Loucy (cell line): ENCODE results near the gene AGR3.

Experiments
- EZH2phosphoT487 ChIP-seq: fragments of 200-600 bp; IDR thresholded peaks from 2 replicates; pipeline ENCODE4 v1.6.1; 2018; ENCODE audit warnings: antibody characterized with exemption, mild to moderate bottlenecking, moderate library complexity, borderline replicate concordance
- TF ChIP-seq, protein P1 (sequence below): fragments of 200-600 bp; sonication (generic); conservative IDR thresholded peaks from 2 replicates; pipeline ENCODE4 v1.5.1; 2014; ENCODE audit warnings: mild to moderate bottlenecking, antibody characterized with exemption, low read length

DNA sequence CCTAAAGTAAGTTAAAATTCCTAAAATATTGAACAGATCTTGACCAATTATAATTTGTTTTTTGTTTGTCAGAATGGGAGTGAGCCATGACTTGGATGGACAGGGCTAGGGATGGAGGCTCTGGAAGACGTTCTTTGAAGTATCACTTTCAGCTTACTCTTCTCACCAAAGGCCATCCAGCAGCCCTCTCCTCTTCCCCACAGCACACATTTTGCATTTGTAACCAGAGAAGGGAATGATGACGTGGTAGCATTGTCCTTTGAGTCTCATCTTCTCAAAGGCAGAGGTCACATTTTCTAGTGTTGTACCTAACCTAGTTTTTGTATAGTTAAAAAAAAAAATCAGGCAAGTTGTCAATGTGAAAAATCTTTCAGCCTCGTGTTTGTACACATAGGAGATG lies 43.8 kb upstream of the AGR3 start:
- TF ChIP-seq, protein P1, sequence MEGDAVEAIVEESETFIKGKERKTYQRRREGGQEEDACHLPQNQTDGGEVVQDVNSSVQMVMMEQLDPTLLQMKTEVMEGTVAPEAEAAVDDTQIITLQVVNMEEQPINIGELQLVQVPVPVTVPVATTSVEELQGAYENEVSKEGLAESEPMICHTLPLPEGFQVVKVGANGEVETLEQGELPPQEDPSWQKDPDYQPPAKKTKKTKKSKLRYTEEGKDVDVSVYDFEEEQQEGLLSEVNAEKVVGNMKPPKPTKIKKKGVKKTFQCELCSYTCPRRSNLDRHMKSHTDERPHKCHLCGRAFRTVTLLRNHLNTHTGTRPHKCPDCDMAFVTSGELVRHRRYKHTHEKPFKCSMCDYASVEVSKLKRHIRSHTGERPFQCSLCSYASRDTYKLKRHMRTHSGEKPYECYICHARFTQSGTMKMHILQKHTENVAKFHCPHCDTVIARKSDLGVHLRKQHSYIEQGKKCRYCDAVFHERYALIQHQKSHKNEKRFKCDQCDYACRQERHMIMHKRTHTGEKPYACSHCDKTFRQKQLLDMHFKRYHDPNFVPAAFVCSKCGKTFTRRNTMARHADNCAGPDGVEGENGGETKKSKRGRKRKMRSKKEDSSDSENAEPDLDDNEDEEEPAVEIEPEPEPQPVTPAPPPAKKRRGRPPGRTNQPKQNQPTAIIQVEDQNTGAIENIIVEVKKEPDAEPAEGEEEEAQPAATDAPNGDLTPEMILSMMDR = no peak
- no peak for TF ChIP-seq EZH2phosphoT487
